CD4-positive, alpha-beta T cell (primary cell): Measurements from ENCODE around the gene ENKD1. TPM values are rescaled to one million over a fixed set of nuclear protein-coding genes. Genes with fewer than 3 reads are reported as not detected.
A peak's percentile ranks its signal among the peaks of the same experiment; 100 is the strongest.

Experiments
- ATAC-seq: fragments of 200-7000 bp; cut with Tn5 transposase; one replicate; pipeline ENCODE4 v1.10.0; 2022; ENCODE audit warnings: mild to moderate bottlenecking; ENCODE audit not compliant: poor library complexity
- CTCF ChIA-PET: fragments of 350-600 bp; sonication (Branson Sonifier 250); formaldehyde crosslinking; loops from one replicate; lab custom pipeline; 2021; ENCODE audit warnings: antibody characterized with exemption, inconsistent platforms; lab: Charles Lee
- POLR2A ChIA-PET: fragments of 350-600 bp; sonication (Branson Sonifier 250); formaldehyde crosslinking; loops from one replicate; lab custom pipeline; 2021; ENCODE audit warnings: antibody characterized with exemption, inconsistent platforms; lab: Charles Lee
- DNase-seq, 14 experiments: peaks; one replicate each; pipeline ENCODE4 v3.0.0-alpha.2; 2013 to 2020; ENCODE audit warnings: mixed read lengths in 2 of 14
- H3K27ac ChIP-seq, 2 donors: one replicate each; pipeline versions ENCODE4 v1.5.1 to v1.7.0; 2013; ENCODE audit warnings: low read length in 2 of 2, low read depth in 1 of 2, mild to moderate bottlenecking in 1 of 2
- H3K27me3 ChIP-seq, 2 experiments: 1 replicate in 1 of 2; 2 replicates in 1 of 2; pipeline versions ENCODE4 v1.6.1 to v1.7.0; 2013; ENCODE audit warnings: low read length in 2 of 2, control low read depth in 1 of 2, mild to moderate bottlenecking in 1 of 2, moderate library complexity in 1 of 2; ENCODE audit not compliant: insufficient read depth in 2 of 2, control insufficient read depth in 1 of 2
- H3K36me3 ChIP-seq: one replicate; pipeline ENCODE4 v1.6.1; 2013; ENCODE audit warnings: low read length, control low read depth; ENCODE audit not compliant: insufficient read depth
- H3K4me1 ChIP-seq: one replicate; pipeline ENCODE4 v1.6.1; 2013; ENCODE audit warnings: low read length, control low read depth; ENCODE audit not compliant: insufficient read depth
- H3K4me3 ChIP-seq: one replicate; pipeline ENCODE4 v1.5.1; 2013; ENCODE audit warnings: mild to moderate bottlenecking, low read length, moderate library complexity
- H3K9me3 ChIP-seq, 2 experiments: 1 replicate in 1 of 2; 2 replicates in 1 of 2; pipeline versions ENCODE4 v1.6.1 to v1.7.0; 2013; ENCODE audit warnings: low read length in 2 of 2, mild to moderate bottlenecking in 2 of 2, control low read depth in 1 of 2, moderate library complexity in 1 of 2; ENCODE audit not compliant: control insufficient read depth in 1 of 2, insufficient read depth in 1 of 2
- H3K27ac Mint-ChIP-seq: one replicate; pipeline ENCODE4 v1.8.0; 2020; ENCODE audit warnings: mixed read lengths
- H3K27me3 Mint-ChIP-seq: one replicate; pipeline ENCODE4 v1.8.0; 2021; ENCODE audit warnings: mixed read lengths
- H3K36me3 Mint-ChIP-seq: one replicate; pipeline ENCODE4 v1.8.0; 2021; ENCODE audit warnings: low read depth, mixed read lengths
- H3K4me1 Mint-ChIP-seq: one replicate; pipeline ENCODE4 v1.8.0; 2021; ENCODE audit warnings: low read depth, mixed read lengths
- H3K4me3 Mint-ChIP-seq: one replicate; pipeline ENCODE4 v1.8.0; 2020; ENCODE audit warnings: mild to moderate bottlenecking, mixed read lengths
- H3K9me3 Mint-ChIP-seq: one replicate; pipeline ENCODE4 v1.8.0; 2020; ENCODE audit warnings: mixed read lengths
- CTCF ChIP-seq: fragments of 200-600 bp; IDR thresholded peaks from one replicate; pipeline ENCODE4 v1.8.0; 2022; ENCODE audit warnings: antibody characterized with exemption, mild to moderate bottlenecking
- intact Hi-C, 2 experiments: fragments of 100-400 bp; cut with DNase I in 1 of 2; cut with micrococcal nuclease in 1 of 2; formaldehyde crosslinking; loops; one replicate each; pipeline versions ENCODE4 v1.15.1 to v1.9.0; 2023 to 2025; cut with DNase I, micrococcal nuclease
- total RNA-seq, 174 experiments: library from RNA in 2 of 174; stranded (reverse) in 2 of 174; gene quantifications; one replicate each; pipeline ENCODE4 v1.2.3 and lab custom pipeline; 2021 to 2026

The ENKD1 gene
- total RNA-seq, 2 experiments from 2014 or later, result 2.0 to 3.5 TPM

GRCh38 chr16:67673712-67674580 is 7.4 kb upstream of the ENKD1 start:
- Mint-ChIP-seq H3K36me3 (no peaks in the 10 kb centered on the region), H3K4me1 (peaks cover 6% of the 10 kb centered on the region), H3K27me3 (no peaks in the 10 kb centered on the region), H3K27ac (peak overlapping the region; percentile 44), H3K9me3 (no peaks in the 10 kb centered on the region), H3K4me3 (no peak overlapping the region)
- H3K4me1 ChIP-seq, result peaks cover 3% of the 10 kb centered on the region
- POLR2A ChIA-PET, result no interaction called here
- intact Hi-C loops, result loop anchor here in 1 of 2 experiments (2.0 kb wide), 1 partner anchor 255 kb away; no protein-coding TSS in a partner anchor
- no peak overlapping the region for H3K4me3 ChIP-seq
- no peak for ATAC-seq
- H3K9me3 ChIP-seq, result no peaks in the 10 kb centered on the region
- no peaks in the 10 kb centered on the region for H3K36me3 ChIP-seq
- peak in 2 of 14 experiments; percentile 32 to 38 for DNase-seq
- H3K27me3 ChIP-seq, result no peaks in the 10 kb centered on the region
- no peak for TF ChIP-seq CTCF
- H3K27ac ChIP-seq, result no peak overlapping the region
- CTCF ChIA-PET, result interaction anchor here (0.5 to 2.3 kb wide), 5 partner anchors 21 to 255 kb away, joined by 3 to 18 read pairs (median 4); no protein-coding TSS in a partner anchor

GRCh38 chr16:67672739-67673662 is 6.5 kb upstream of the ENKD1 start:
- Mint-ChIP-seq H3K4me3 (no peak overlapping the region), H3K36me3 (no peaks in the 10 kb centered on the region), H3K9me3 (no peaks in the 10 kb centered on the region), H3K27me3 (no peaks in the 10 kb centered on the region), H3K27ac (no peak overlapping the region), H3K4me1 (peaks cover 7% of the 10 kb centered on the region)
- H3K4me1 ChIP-seq, result peaks cover 10% of the 10 kb centered on the region
- H3K27me3 ChIP-seq, result no peaks in the 10 kb centered on the region
- H3K27ac ChIP-seq, result no peak overlapping the region
- no peak overlapping the region for H3K4me3 ChIP-seq
- ATAC-seq (peak; percentile 20), DNase-seq (peak in 12 of 14 experiments; percentile 31 to 75 (median 50))
- CTCF ChIA-PET, result interaction anchor here (0.5 to 2.3 kb wide), 12 partner anchors 9 to 368 kb away, joined by 3 to 18 read pairs (median 4); partner anchors contain the start of gene CARMIL2
- peak; percentile 64 for TF ChIP-seq CTCF
- intact Hi-C loops, result loop anchor here in 1 of 2 experiments (2.0 kb wide), 1 partner anchor 256 kb away; no protein-coding TSS in a partner anchor
- H3K36me3 ChIP-seq, result no peaks in the 10 kb centered on the region
- POLR2A ChIA-PET, result no interaction called here
- H3K9me3 ChIP-seq, result no peaks in the 10 kb centered on the region

- Histone ChIP-seq H3K27me3 (no peaks in the 10 kb centered on the region), H3K4me3 (no peak overlapping the region), H3K36me3 (no peaks in the 10 kb centered on the region), H3K9me3 (no peaks in the 10 kb centered on the region), H3K4me1 (peaks cover 17% of the 10 kb centered on the region), H3K27ac (no peak overlapping the region)
- Mint-ChIP-seq H3K4me3 (no peak overlapping the region), H3K4me1 (peaks cover 13% of the 10 kb centered on the region), H3K9me3 (no peaks in the 10 kb centered on the region), H3K36me3 (no peaks in the 10 kb centered on the region), H3K27ac (no peak overlapping the region), H3K27me3 (no peaks in the 10 kb centered on the region)
- TF ChIP-seq CTCF, result no peak
- intact Hi-C loops, result loop anchor here in 1 of 2 experiments (2.0 kb wide), 1 partner anchor 256 kb away; no protein-coding TSS in a partner anchor
- ChIA-PET POLR2A (no interaction called here), CTCF (interaction anchor here (0.6 to 2.3 kb wide), 10 partner anchors 8 to 368 kb away, joined by 3 to 18 read pairs (median 4); partner anchors contain the start of gene CARMIL2)
- DNase-seq (no peak), ATAC-seq (no peak)
These were observed 5.8 kb upstream of the ENKD1 start for GRCh38 chr16:67672306-67672705.
